HG03521 (cell line): Measurements from ENCODE around the gene GLRX5.
"Not testable (repeated sequence)": the region's sequence is repeated elsewhere in the genome, so short reads cannot be mapped to it uniquely, and the experiment has no call there.

ENCODE experiments used
- ATAC-seq: cut with Tn5 transposase; IDR thresholded peaks from one replicate; pipeline ENCODE4 v1.9.1; 2021; ENCODE audit warnings: mild to moderate bottlenecking, moderate library complexity; ENCODE audit not compliant: unreplicated experiment

The GLRX5 gene

GRCh38 chr14:95498622-95499353 is 36.1 kb upstream of the GLRX5 start:
- no peak for ATAC-seq

- no peak for ATAC-seq
These were observed 35.5 kb upstream of the GLRX5 start for GRCh38 chr14:95499354-95499750.

GRCh38 chr14:95500201-95500681 is 34.6 kb upstream of the GLRX5 start:
- no peak for ATAC-seq

GRCh38 chr14:95500772-95501401 is 34.0 kb upstream of the GLRX5 start:
- no peak for ATAC-seq

- ATAC-seq = no peak
These were observed 32.4 kb upstream of the GLRX5 start for GRCh38 chr14:95502381-95502950.

- peak; percentile 52 for ATAC-seq
These were observed 31.3 kb upstream of the GLRX5 start for GRCh38 chr14:95503365-95504134.

- ATAC-seq = no peak
These were observed 30.5 kb upstream of the GLRX5 start for GRCh38 chr14:95504135-95505029.

GRCh38 chr14:95505030-95505589 is 29.7 kb upstream of the GLRX5 start:
- no peak for ATAC-seq

GRCh38 chr14:95507174-95507573 is 27.7 kb upstream of the GLRX5 start:
- no peak for ATAC-seq

- ATAC-seq = no peak
These were observed 27.1 kb upstream of the GLRX5 start for GRCh38 chr14:95507701-95508103.

- ATAC-seq = no peak
These were observed 26.5 kb upstream of the GLRX5 start for GRCh38 chr14:95508377-95508776.

- no peak for ATAC-seq
These were observed 25.4 kb upstream of the GLRX5 start for GRCh38 chr14:95509495-95509894.

GRCh38 chr14:95510344-95510743 is 24.5 kb upstream of the GLRX5 start:
- ATAC-seq = not testable (repeated sequence)

GRCh38 chr14:95510804-95511203 is 24.0 kb upstream of the GLRX5 start:
- no peak for ATAC-seq

GRCh38 chr14:95511687-95512086 is 23.2 kb upstream of the GLRX5 start:
- ATAC-seq = no peak

- ATAC-seq = no peak
These were observed 21.6 kb upstream of the GLRX5 start for GRCh38 chr14:95513291-95513690.

- ATAC-seq = no peak
These were observed 20.4 kb upstream of the GLRX5 start for GRCh38 chr14:95514131-95515079.

GRCh38 chr14:95515080-95515489 is 19.8 kb upstream of the GLRX5 start:
- ATAC-seq = no peak
